ENCODE data around the gene NUDT15. TPM values are rescaled to one million over a fixed set of nuclear protein-coding genes. Genes with fewer than 3 reads are reported as not detected.

Gene NUDT15
- total and polyA plus RNA-seq, 10 of the 15 experiments (the other 5 are each of a cell fraction or from before 2014, with no cell fraction given), result 11.4 to 26.7 (median 18.0) TPM

- TF ChIP-seq CUX1 (IDR thresholded peaks at IDR 0.05; ENCODE audit: insufficient replicate concordance, low read depth, low read length) (no peak), MLLT1 (IDR thresholded peaks at IDR 0.05) (peak; percentile 92), PAX5 (IDR thresholded peaks at IDR 0.05; ENCODE audit: borderline replicate concordance, low read depth, low read length) (peak; percentile 31; the same call in 1 of the 2 replicates), RAD51 (IDR thresholded peaks at IDR 0.05) (no peak), MTA2 (IDR thresholded peaks at IDR 0.05; ENCODE audit: low read depth) (0 out of 2 replicates have a peak, but pooled peaks have one; percentile 31), CBX3 (IDR thresholded peaks at IDR 0.05; ENCODE audit: borderline replicate concordance, low read depth) (no peak), ZNF24 (IDR thresholded peaks at IDR 0.05) (no peak), POLR2AphosphoS5 (IDR thresholded peaks at IDR 0.05; ENCODE audit: low read length) (peak; percentile 95), MYC (IDR thresholded peaks at IDR 0.05; ENCODE audit: insufficient read depth, insufficient read length, insufficient replicate concordance, low read length, severe bottlenecking) (no peak), BCL11A (IDR thresholded peaks at IDR 0.05; ENCODE audit: low read depth, low read length) (no peak), HSF1 (IDR thresholded peaks at IDR 0.05; ENCODE audit: low read depth, low read length) (no peak), NR2F1 (conservative IDR thresholded peaks at IDR 0.05) (no peak), MTA3 (IDR thresholded peaks at IDR 0.05; ENCODE audit: borderline replicate concordance, low read length) (no peak), E2F4 (IDR thresholded peaks at IDR 0.05; ENCODE audit: low read depth, low read length) (no peak), NKRF (conservative IDR thresholded peaks at IDR 0.05) (peak; percentile 62), CHD1 (IDR thresholded peaks at IDR 0.05; ENCODE audit: low read depth, low read length) (0 out of 2 replicates have a peak, but pooled peaks have one; percentile 67), RCOR1 (conservative IDR thresholded peaks at IDR 0.05; ENCODE audit: low read depth, low read length) (no peak), MXI1 (IDR thresholded peaks at IDR 0.05; ENCODE audit: low read depth, low read length) (no peak), NFYA (IDR thresholded peaks at IDR 0.05; ENCODE audit: borderline replicate concordance, low read depth, low read length) (no peak)
Measured at GRCh38 chr13:48094781-48095502, 57.4 kb downstream of the NUDT15 start, which contains the start of gene MED4 (continued).

All from GM12878 (cell line).